ENCODE results near the gene SMTN.
A peak's percentile ranks its signal among the peaks of the same experiment; 100 is the strongest.
"Not testable (repeated sequence)": the region's sequence is repeated elsewhere in the genome, so short reads cannot be mapped to it uniquely, and the experiment has no call there.

The SMTN gene

DNA sequence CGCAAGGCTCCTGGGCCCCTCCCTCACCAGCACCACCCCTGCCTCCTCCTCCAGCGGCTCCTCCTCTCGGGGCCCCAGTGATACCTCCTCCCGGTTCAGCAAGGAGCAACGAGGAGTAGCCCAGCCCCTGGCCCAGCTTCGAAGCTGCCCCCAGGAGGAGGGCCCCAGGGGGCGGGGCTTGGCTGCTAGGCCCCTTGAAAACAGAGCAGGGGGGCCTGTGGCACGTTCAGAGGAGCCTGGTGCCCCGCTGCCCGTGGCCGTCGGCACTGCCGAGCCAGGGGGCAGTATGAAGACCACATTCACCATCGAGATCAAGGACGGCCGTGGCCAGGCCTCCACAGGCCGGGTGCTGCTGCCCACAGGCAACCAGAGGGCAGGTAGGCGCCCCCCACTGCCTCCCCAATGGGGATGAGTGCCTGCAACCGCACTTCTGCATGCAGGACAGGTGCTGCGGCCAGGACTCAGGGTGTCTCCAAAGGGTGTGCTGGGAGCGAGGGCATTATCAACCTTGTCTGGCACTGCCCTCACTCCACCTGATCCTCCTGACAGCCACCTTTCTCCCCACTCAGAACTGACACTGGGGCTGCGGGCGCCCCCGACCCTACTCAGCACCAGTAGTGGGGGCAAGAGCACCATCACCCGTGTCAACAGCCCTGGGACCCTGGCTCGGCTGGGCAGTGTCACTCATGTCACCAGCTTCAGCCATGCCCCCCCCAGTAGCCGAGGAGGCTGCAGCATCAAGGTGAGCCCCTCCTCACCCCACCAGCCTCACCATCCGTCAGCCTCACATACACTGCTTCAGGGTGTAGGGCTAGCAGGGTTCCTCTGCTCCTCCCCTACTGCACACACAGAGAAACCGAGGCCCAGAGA, 10.2 kb downstream of the SMTN start:
- no peak for DNase-seq

GRCh38 chr22:31092161-31092560, 11.0 kb downstream of the SMTN start:
- no peak for DNase-seq

DNA sequence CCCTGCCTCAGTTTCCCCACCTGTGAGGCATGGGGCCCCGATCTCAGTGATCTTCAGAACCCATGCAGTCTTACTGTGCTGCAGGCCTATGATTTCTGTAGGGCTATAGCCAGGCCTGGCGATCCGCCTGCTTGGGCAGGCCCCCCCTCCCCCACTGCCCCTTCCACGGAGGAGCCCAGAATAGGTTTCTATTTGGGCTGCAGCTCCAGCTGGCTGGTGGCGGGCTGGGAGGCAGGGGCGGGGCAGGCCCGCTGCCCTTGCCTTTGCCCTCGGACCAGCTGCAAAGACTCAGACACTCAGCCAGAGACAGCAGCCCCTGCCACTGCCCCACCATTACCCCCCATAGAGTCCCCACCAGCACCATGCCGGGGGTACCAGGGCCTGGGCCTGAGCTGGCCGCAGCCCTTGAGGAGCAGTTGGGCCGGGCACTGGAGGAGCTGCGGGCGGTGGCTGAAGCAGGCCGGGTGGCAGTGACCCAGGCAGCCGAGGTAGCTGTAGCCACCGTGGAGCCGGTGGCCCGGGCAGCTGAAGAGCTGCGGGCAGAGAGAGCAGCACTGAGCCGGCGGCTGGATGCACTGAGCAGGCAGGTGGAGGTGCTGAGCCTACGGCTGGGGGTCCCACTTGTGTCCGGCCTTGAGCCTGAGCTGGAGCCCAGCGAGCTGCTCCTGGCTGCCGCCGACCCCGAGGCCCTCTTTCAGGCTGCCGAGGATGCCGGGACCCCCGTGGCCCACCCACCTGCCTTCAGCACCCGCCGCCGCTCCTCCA, 12.2 kb downstream of the SMTN start:
- no peak for DNase-seq

DNA sequence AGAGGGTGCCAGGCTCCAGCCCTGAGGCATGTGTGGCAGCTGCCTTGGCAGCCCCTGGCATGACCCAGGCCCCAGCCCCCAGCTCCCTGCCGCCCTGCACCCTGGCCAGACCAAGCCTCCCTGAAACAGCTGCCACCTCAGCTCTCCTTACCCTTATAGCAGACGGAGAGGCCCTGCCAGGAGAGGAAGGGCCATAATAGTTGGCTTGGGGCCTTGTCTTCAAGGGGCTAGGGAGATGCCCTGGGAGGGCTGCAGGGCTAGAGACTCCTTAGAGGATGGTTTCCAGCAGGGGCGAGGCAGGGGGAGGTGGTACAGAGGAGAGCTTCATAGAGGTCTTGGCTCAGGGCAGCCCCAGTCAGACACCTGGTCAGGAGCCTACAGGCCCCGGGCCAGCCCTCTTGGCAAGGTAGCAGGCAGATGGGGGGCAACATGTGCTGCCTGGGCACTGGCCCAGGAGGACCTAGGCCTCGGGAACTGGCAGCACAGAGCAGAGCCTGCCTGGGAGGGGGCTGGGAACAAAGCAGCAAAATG, 13.0 kb downstream of the SMTN start:
- no peak for DNase-seq

DNA sequence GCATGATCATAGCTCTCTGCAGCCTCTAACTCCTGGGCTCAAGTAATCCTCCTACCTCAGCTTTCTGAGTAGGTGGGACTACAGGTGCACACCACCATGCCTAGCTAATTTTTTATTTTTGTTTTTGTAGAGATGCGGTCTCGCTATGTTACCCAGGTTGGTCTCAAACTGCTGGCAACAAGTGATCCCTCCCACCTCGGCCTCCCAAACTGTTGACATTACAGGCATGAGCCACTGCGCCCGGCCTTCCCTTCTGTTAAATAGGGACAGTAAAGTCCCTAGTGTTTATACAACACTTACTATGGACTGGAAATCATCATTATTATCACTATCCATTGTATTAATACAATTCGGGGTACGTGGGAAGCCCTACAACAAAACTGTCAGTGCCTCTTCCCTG, 13.6 kb downstream of the SMTN start:
- DNase-seq = no peak

- no peak for DNase-seq
These were observed 14.6 kb downstream of the SMTN start for GRCh38 chr22:31095637-31096249.

GRCh38 chr22:31096657-31097279, 15.7 kb downstream of the SMTN start:
- DNase-seq = no peak

DNA sequence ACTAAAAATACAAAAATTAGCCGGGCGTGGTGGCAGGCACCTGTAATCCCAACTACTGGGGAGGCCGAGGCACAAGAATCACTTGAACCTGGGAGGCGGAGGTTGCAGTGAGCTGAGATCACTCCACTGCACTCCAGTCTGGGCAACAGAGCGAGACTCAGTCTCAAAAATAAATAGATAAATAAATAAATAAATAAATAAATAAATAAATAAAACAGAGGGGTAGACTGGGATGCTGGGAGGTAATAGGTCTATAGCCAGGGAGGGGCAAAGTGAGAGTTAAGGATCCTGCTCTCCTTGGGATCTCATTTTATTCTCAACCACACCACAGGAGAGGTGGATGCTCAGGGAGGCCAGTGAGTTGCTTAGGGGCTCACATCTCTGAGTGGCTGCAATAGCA, 16.4 kb downstream of the SMTN start:
- DNase-seq = not testable (repeated sequence)

DNA sequence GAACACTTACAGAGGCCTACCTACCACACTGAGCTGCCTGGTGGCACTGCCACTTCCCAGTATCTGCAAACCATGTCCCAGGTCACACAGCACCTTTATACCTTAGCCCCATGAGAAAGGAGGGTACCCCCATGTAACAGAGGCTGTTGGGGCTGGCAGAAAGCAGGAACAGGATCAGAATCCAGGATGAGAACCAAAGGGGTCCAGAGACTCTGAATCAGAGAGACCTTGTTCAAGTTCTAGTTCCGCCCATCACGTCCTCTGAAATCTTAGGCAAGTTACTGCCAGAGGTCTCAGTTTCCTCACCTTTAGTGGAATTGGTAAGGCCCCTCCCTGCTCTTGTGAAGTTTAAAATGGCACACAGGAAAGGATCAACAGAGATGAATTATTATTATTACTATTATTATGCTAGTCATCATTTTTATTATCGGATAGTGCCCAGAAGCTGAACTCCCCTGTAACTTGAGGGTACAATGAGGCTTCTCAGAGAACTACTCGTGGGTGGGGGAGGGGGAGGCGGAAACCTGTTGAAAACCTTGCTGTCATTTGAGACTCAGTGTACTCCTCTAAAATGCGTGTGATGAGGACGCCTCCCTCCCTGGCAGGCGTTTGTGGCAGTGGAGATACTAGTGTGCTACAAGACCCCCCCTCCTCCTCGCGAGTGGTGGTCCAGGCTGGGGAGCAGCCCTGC, 17.0 kb downstream of the SMTN start:
- no peak for DNase-seq

GRCh38 chr22:31098632-31099110, 17.6 kb downstream of the SMTN start:
- no peak for DNase-seq

- no peak for DNase-seq
These were observed 18.3 kb downstream of the SMTN start for GRCh38 chr22:31099386-31099785.

GRCh38 chr22:31099841-31100761, 19.0 kb downstream of the SMTN start:
- DNase-seq = no peak

GRCh38 chr22:31100762-31101525, 19.8 kb downstream of the SMTN start:
- no peak for DNase-seq

GRCh38 chr22:31102441-31103081, 21.4 kb downstream of the SMTN start:
- peak; percentile 33 for DNase-seq

DNA sequence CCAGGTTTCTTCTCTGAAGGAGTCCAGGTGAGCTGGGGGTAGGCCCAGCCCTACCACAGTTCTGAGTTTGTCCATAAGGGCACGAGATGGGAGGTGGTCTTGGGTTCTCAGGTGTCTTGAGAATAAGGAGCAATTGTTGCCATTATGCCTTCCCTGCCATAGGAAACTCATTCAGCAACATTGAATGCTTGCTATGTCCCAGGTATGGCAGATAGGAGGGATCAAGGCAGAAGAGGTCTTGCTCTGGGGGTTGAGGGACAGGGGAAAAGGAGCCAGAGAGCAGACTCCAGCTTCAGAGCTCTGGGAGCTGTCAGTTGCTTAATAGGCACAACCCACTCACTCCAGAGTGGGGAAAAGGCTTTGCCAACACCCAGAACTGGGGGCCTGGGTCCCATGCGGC, 22.0 kb downstream of the SMTN start:
- no peak for DNase-seq

GRCh38 chr22:31103899-31104694, 23.0 kb downstream of the SMTN start:
- DNase-seq = no peak

DNA sequence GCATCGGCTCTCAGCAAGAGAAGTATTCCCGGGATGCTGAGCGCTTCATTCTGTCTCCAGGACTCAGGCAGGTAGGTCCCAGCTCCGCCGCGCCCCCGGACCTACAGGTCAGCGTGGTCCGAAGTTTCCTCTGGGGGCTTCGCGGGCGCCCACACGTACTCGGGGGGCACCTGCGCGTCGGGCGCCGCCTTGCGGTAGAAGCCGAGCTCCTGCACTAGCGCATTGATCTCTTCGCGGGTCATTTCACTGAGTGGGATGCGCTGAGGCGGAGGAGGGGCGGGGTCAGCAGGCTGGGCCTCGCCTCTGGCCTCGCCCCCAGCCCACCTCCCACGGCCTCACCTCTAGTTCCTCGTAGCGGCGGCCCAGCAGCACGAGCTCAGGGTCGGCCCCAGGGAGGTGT, 23.8 kb downstream of the SMTN start:
- no peak for DNase-seq

- no peak for DNase-seq
These were observed 24.3 kb downstream of the SMTN start for GRCh38 chr22:31105282-31105929.
